ENCODE measurements around the gene RARG.

DNA sequence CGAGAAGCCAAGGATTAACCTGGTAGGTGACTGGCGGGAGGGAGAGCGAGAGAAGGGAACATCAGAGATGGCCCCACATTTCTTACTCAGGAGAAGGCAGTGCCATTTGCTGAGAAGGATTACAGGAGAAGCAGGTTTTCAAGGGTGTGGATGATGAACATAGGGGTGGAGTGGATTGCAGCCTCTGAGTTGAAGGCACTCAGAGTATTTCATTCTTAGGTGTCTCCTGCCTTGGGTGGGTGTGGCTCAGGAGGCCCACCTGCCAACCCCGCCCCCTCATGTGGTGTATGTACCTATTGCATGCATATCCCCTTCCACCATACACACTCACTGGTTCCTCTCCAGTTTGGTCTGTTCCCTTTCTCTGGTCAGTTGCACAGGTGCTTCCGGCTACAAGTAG is 42.4 kb upstream of the RARG start:
- TF ChIP-seq, protein P1, sequence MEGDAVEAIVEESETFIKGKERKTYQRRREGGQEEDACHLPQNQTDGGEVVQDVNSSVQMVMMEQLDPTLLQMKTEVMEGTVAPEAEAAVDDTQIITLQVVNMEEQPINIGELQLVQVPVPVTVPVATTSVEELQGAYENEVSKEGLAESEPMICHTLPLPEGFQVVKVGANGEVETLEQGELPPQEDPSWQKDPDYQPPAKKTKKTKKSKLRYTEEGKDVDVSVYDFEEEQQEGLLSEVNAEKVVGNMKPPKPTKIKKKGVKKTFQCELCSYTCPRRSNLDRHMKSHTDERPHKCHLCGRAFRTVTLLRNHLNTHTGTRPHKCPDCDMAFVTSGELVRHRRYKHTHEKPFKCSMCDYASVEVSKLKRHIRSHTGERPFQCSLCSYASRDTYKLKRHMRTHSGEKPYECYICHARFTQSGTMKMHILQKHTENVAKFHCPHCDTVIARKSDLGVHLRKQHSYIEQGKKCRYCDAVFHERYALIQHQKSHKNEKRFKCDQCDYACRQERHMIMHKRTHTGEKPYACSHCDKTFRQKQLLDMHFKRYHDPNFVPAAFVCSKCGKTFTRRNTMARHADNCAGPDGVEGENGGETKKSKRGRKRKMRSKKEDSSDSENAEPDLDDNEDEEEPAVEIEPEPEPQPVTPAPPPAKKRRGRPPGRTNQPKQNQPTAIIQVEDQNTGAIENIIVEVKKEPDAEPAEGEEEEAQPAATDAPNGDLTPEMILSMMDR (IDR thresholded peaks at IDR 0.05), result no peak
- no peak for TF ChIP-seq POLR2A (IDR thresholded peaks at IDR 0.05)
